Ovary (tissue), 9 donors: ENCODE data around the gene P2RY6. TPM values are rescaled to one million over a fixed set of nuclear protein-coding genes. Genes with fewer than 3 reads are reported as not detected.

ENCODE experiments used
- DNase-seq, 5 donors: peaks; one replicate each; pipeline ENCODE4 v3.0.0-alpha.2; 2019 to 2020
- H3K27ac ChIP-seq, 2 donors: fragments of 200-600 bp; one replicate each; pipeline versions ENCODE4 v1.5.1 to v1.8.0; 2019 to 2022
- H3K27me3 ChIP-seq: fragments of 200-600 bp; one replicate; pipeline ENCODE4 v1.8.0; 2022
- H3K36me3 ChIP-seq: fragments of 200-600 bp; sonication (generic); one replicate; pipeline ENCODE4 v1.5.1; 2019
- H3K4me1 ChIP-seq: one replicate; pipeline ENCODE4 v1.8.1; 2013; ENCODE audit warnings: mild to moderate bottlenecking, moderate library complexity; ENCODE audit not compliant: insufficient read depth
- H3K4me3 ChIP-seq: fragments of 200-600 bp; sonication (generic); one replicate; pipeline ENCODE4 v1.5.1; 2017
- H3K9me3 ChIP-seq, 2 donors: fragments of 200-600 bp in 1 of 2; sonication (generic) in 1 of 2; one replicate each; pipeline versions ENCODE4 v1.5.1 to v1.8.1; 2013 to 2019; ENCODE audit warnings: mild to moderate bottlenecking in 1 of 2, moderate library complexity in 1 of 2
- CTCF ChIP-seq, 3 donors: fragments of 450-650 bp in 2 of 3; fragments of 200-600 bp in 1 of 3; IDR thresholded peaks; one replicate each; pipeline versions ENCODE4 v1.5.1 to v1.8.0; 2016 to 2022; ENCODE audit warnings: antibody characterized with exemption in 3 of 3, mild to moderate bottlenecking in 1 of 3
- EP300 ChIP-seq: sonication (generic); formaldehyde crosslinking; IDR thresholded peaks from one replicate; pipeline ENCODE4 v1.6.1; 2017; ENCODE audit warnings: antibody characterized with exemption
- POLR2A ChIP-seq: fragments of 450-650 bp; IDR thresholded peaks from one replicate; pipeline ENCODE4 v1.6.1; 2017; ENCODE audit warnings: antibody characterized with exemption, mild to moderate bottlenecking, moderate library complexity
- WGBS, 3 donors: extraction: QIAGEN DNeasy Blood & Tissue Kit in 1 of 3; methylation state at CpG; one replicate each; pipeline versions ENCODE4 v1.1.5 to v1.1.7; 2013 to 2017; 5-methylcytosine and 5-hydroxymethylcytosine counted together
- intact Hi-C, 4 donors: fragments of 100-400 bp; cut with DNase I; formaldehyde crosslinking; loops; one replicate each; pipeline versions ENCODE4 v1.11.0 to v1.15.1; 2022 to 2023
- polyA plus RNA-seq, 2 donors: library from polyadenylated mRNA; stranded (reverse); fragments of 200-250 nt in 1 of 2; fragments of 350-450 nt in 1 of 2; fragmentation: Illumina TruSeq in 1 of 2; extraction: RNeasy Lipid Tissue Mini Kit (QIAGEN cat#74804) in 1 of 2; gene quantifications; one replicate each; pipeline ENCODE4 v1.2.3, GENCODE V29; 2013 to 2014
- total RNA-seq, 7 donors: library from RNA; depleted of rRNA in 2 of 7; stranded (reverse); fragments of >200 nt in 2 of 7; fragmentation: NEBNext Ultra II Directional in 3 of 7; extraction: Animal tissue kit (Norgen Biotek cat#: 25700) in 3 of 7; gene quantifications; one replicate each; pipeline versions ENCODE4 v1.1.0 to v1.2.4, GENCODE V29; 2016 to 2023
- donor health status: DM: no; HTN: no; CAD: no; lungs with moderate emphysema.
- donor health status: DM: no; HTN: no; CAD: no.
- donor health status: Bipolar disorder and iron deficiency.
- donor health status: DM: yes; HTN: yes; CAD: no.
- donor health status: DM: no; HTN: no; CAD: no.
- donor health status: DM: yes; HTN: yes; CAD: no.

Gene P2RY6
- total and polyA plus RNA-seq, 9 donors = 0.23 to 1.4 (median 0.66) TPM; not detected in 1

GRCh38 chr11:73345481-73346160, 73.5 kb downstream of the P2RY6 start:
- H3K9me3 ChIP-seq = no peaks in the 10 kb centered on the region
- no peak overlapping the region for H3K27ac ChIP-seq
- DNase-seq = no peak
- no peak for TF ChIP-seq POLR2A
- no peak for TF ChIP-seq EP300
- TF ChIP-seq CTCF (IDR thresholded peaks at IDR 0.05) = no peak
- H3K4me1 ChIP-seq = peaks cover 10% of the 10 kb centered on the region
- intact Hi-C loops = no loop called here
- H3K27me3 ChIP-seq = no peaks in the 10 kb centered on the region
- no peak overlapping the region for H3K4me3 ChIP-seq
- WGBS, 3 donors = 82 to 91% (median 90%) methylated on average over 5 of the region's 5 CpGs
- H3K36me3 ChIP-seq = no peaks in the 10 kb centered on the region

- intact Hi-C loops = no loop called here
- no peak overlapping the region for H3K27ac ChIP-seq
- H3K27me3 ChIP-seq = no peaks in the 10 kb centered on the region
Measured at GRCh38 chr11:73346186-73346935, 74.2 kb downstream of the P2RY6 start.

GRCh38 chr11:73347067-73347466, 74.9 kb downstream of the P2RY6 start:
- H3K27ac ChIP-seq = no peak overlapping the region

More at GRCh38 chr11:73346186-73346935, 74.2 kb downstream of the P2RY6 start:
- H3K36me3 ChIP-seq = no peaks in the 10 kb centered on the region
- H3K9me3 ChIP-seq = no peaks in the 10 kb centered on the region
- no peak for DNase-seq
- 77 to 83% (median 79%) methylated on average over 10 of the region's 10 CpGs for WGBS, 3 donors
- no peak overlapping the region for H3K4me3 ChIP-seq
- peaks cover 10% of the 10 kb centered on the region for H3K4me1 ChIP-seq
- TF ChIP-seq CTCF (IDR thresholded peaks at IDR 0.05) (no peak), POLR2A (no peak), EP300 (no peak)

More at GRCh38 chr11:73347067-73347466, 74.9 kb downstream of the P2RY6 start:
- no peaks in the 10 kb centered on the region for H3K36me3 ChIP-seq
- DNase-seq = no peak
- WGBS, 3 donors = 78 to 84% (median 83%) methylated on average over 12 of the region's 12 CpGs
- TF ChIP-seq CTCF (IDR thresholded peaks at IDR 0.05) (no peak), POLR2A (no peak), EP300 (no peak)
- H3K27me3 ChIP-seq = no peaks in the 10 kb centered on the region
- intact Hi-C loops = no loop called here
- H3K4me1 ChIP-seq = peaks cover 10% of the 10 kb centered on the region
- H3K9me3 ChIP-seq = no peaks in the 10 kb centered on the region
- no peak overlapping the region for H3K4me3 ChIP-seq

Other genes with a start within 250 kb of the P2RY6 start
- gene FCHSD2, start 130.0 kb upstream of the P2RY6 start, total RNA-seq = 10 to 100 TPM; 18.6 to 68.5 (median 53.8) TPM
- 10 to 100 TPM; 28.8 to 67.3 TPM for gene FCHSD2, start 130.0 kb upstream of the P2RY6 start, polyA plus RNA-seq
- 1 to 10 TPM in 4 of 7 donors, under 1 TPM in 3; 0.48 to 1.6 (median 1.3) TPM for gene P2RY2, start 54.1 kb upstream of the P2RY6 start, total RNA-seq
- 1 to 10 TPM in 1 of 2 donors, under 1 TPM in 1; 0.44 to 1.0 TPM for gene P2RY2, start 54.1 kb upstream of the P2RY6 start, polyA plus RNA-seq
- gene ARHGEF17, start 35.9 kb downstream of the P2RY6 start, total RNA-seq = 10 to 100 TPM; 29.8 to 83.8 (median 46.7) TPM
- gene ARHGEF17, start 35.9 kb downstream of the P2RY6 start, polyA plus RNA-seq = 10 to 100 TPM; 21.0 to 38.0 TPM
- 1 to 10 TPM in 6 of 7 donors, under 1 TPM in 1; 0.95 to 4.7 (median 2.3) TPM for gene RELT, start 104.1 kb downstream of the P2RY6 start, total RNA-seq
- gene RELT, start 104.1 kb downstream of the P2RY6 start, polyA plus RNA-seq = 1 to 10 TPM in 1 of 2 donors, under 1 TPM in 1; 0.38 to 1.1 TPM